Measurements from ENCODE around the gene MORN2. TPM values are rescaled to one million over a fixed set of nuclear protein-coding genes. Genes with fewer than 3 reads are reported as not detected.

The MORN2 gene
- total RNA-seq, 1 experiment from 2014 or later = 36.4 TPM

Other genes with a start within 250 kb of the MORN2 start
- 88.0 and 103 TPM in 2 replicates for gene GALM, start 209.9 kb upstream of the MORN2 start, total RNA-seq (2014; rRNA removed; shearing (Covaris generic); ENCODE audit: low replicate concordance)
- 145 and 165 TPM in 2 replicates for gene SRSF7, start 124.6 kb upstream of the MORN2 start, total RNA-seq (2014; rRNA removed; shearing (Covaris generic); ENCODE audit: low replicate concordance)
- 19.3 and 32.1 TPM in 2 replicates for gene GEMIN6, start 97.8 kb upstream of the MORN2 start, total RNA-seq (2014; rRNA removed; shearing (Covaris generic); ENCODE audit: low replicate concordance)
- 10.7 and 17.0 TPM in 2 replicates for gene DHX57, start within 50 bp of the MORN2 start, total RNA-seq (2014; rRNA removed; shearing (Covaris generic); ENCODE audit: low replicate concordance)
- not detected in 2 replicates for gene ARHGEF33, start 13.9 kb downstream of the MORN2 start, total RNA-seq (2014; rRNA removed; shearing (Covaris generic); ENCODE audit: low replicate concordance)
- gene SOS1, start 245.1 kb downstream of the MORN2 start, total RNA-seq (2014; rRNA removed; shearing (Covaris generic); ENCODE audit: low replicate concordance) = 8.7 and 9.5 TPM in 2 replicates

All from Caki2 (cell line).